Astrocyte of the spinal cord (primary cell): ENCODE results near the gene ZBTB40.
A peak's percentile ranks its signal among the peaks of the same experiment; 100 is the strongest.

ENCODE experiments used
- DNase-seq: peaks from one replicate; pipeline ENCODE4 v3.0.0; 2011; ENCODE audit warnings: low read depth, low spot score
- H3K4me3 ChIP-seq: 2 replicates; pipeline ENCODE4 v1.5.1; 2011; ENCODE audit warnings: low read depth, mild to moderate bottlenecking, low read length, moderate library complexity
- CTCF ChIP-seq: IDR thresholded peaks from 2 replicates; pipeline ENCODE4 v1.5.1; 2012; ENCODE audit warnings: low read depth, mild to moderate bottlenecking, low read length, inconsistent platforms
- in situ Hi-C: cut with HindIII; loops from 2 replicates; pipeline ENCODE4 v1.10.0; 2017; ENCODE audit warnings: low sequenced_read_pairs

The ZBTB40 gene

GRCh38 chr1:22502202-22502601 lies 50.6 kb downstream of the ZBTB40 start:
- no peak for DNase-seq
- no peak for TF ChIP-seq CTCF
- no peak overlapping the region for H3K4me3 ChIP-seq
- in situ Hi-C loops, result no loop called here

- no peak for TF ChIP-seq CTCF
- DNase-seq, result peak; percentile 45
- H3K4me3 ChIP-seq, result no peak overlapping the region
- in situ Hi-C loops, result no loop called here
Observed at GRCh38 chr1:22503721-22504410, 52.2 kb downstream of the ZBTB40 start.

GRCh38 chr1:22506130-22506692 lies 54.6 kb downstream of the ZBTB40 start:
- TF ChIP-seq CTCF, result no peak
- H3K4me3 ChIP-seq, result no peak overlapping the region
- DNase-seq, result no peak
- in situ Hi-C loops, result no loop called here

- TF ChIP-seq CTCF, result no peak
- in situ Hi-C loops, result no loop called here
- no peak for DNase-seq
- H3K4me3 ChIP-seq, result no peak overlapping the region
Observed at GRCh38 chr1:22507587-22507986, 55.9 kb downstream of the ZBTB40 start.

- in situ Hi-C loops, result no loop called here
- no peak for TF ChIP-seq CTCF
- DNase-seq, result no peak
- H3K4me3 ChIP-seq, result no peak overlapping the region
Observed at GRCh38 chr1:22508329-22508728, 56.7 kb downstream of the ZBTB40 start.

GRCh38 chr1:22508991-22509390 lies 57.3 kb downstream of the ZBTB40 start:
- in situ Hi-C loops, result no loop called here
- TF ChIP-seq CTCF, result no peak
- no peak for DNase-seq
- no peak overlapping the region for H3K4me3 ChIP-seq
